GOT3 (cell line): ENCODE data around the gene CRYGA.
"Not testable (repeated sequence)": the region's sequence is repeated elsewhere in the genome, so short reads cannot be mapped to it uniquely, and the experiment has no call there.

Experiments used
- DNase-seq: peaks from one replicate; lab custom pipeline; 2025; ENCODE audit warnings: mixed read lengths; lab: John Stamatoyannopoulos, UW

The CRYGA gene

DNA sequence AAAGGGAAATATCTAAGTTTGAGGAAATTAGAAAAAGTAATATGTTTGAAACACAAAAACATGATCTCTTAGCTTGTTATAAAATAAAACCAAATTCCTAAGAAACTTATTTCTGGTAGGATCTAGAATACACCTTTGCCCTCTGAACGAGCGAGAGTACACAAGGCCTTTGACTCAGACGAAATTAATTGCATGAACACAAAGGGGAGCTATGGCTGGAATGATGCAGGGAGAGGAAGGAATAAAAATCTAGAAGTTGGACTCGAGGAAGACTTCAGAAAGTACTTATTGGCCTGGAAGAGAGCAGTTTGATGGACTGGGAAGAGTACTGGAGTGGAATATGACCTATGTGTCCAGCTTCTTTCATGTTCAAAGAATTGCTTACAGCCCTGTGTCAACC, 38.1 kb downstream of the CRYGA start:
- DNase-seq: no peak

DNA sequence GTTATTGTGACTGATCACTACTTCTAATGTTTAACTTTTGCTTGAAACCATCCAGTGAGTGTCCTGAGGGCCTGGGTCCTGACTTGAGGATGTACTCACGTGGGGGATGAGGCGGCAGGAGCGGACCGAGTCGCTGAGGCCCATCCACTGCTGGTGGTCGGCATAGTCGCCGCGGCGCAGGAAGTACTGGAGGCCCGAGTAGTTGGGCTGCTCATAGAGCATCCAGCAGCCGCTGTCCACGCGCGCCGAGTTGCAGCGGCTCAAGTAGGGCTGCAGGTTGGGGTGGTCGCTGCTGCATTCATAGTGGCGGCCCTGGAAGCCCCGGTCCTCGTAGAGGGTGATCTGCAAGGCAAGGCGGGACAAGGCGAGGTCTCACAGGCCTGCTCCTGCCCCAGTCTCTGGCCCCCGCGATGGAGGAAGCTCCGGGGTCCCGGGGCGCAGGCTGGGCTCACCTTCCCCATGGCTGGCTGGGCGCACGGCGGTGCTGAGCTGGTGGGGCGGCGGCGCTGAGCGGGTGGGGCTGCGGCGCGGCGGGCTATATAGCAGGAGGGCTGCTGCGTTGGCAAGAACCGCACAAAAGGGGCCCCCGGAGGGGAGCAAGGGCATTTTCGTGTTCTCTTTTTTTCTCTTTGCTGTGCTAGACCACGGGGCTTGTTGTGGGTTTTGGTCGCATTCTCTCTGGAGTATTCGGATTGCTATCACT, 39.2 kb downstream of the CRYGA start, which contains the start of gene CRYGD:
CRYGD (minus strand) TSS at position 512 of the 703 bp plus-strand sequence; CDS start at position 461, 51 bp downstream.
- not testable (repeated sequence) for DNase-seq

DNA sequence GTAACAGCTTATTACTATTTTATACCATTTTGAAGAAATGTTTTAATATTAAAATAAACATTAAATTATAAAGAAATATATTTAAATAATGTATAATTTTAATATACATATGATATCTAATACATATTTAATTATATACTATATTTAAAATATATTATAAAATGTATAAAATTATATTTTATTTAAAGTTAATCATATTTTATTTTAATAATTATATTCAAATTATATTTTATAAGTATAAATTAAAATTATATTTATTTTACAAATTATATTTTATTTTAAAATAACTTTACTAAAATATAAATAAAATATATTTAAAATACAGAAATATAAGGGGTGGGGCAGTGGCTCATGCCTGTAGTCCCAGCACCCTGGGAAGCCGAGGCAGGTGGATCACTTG, 41.1 kb downstream of the CRYGA start:
- DNase-seq: no peak

DNA sequence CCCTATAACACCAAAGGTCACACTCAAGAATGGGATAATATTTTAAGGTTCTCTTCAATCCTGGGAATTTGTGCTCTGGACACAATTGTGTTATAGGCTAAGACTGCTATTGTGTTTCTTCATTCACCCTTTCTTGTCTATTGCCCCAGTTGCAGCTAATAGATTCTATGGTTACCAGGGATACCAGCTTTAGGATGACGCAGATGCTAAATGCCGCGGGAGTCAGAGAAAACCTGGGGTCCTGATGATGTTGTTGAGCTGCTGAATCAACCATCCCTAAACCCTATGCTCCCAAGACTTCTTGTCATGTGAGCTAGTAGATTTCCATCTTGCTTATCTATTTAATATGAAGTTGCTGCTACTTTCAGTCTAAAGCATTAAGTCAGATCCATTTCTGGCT, 44.5 kb downstream of the CRYGA start:
- no peak for DNase-seq

DNA sequence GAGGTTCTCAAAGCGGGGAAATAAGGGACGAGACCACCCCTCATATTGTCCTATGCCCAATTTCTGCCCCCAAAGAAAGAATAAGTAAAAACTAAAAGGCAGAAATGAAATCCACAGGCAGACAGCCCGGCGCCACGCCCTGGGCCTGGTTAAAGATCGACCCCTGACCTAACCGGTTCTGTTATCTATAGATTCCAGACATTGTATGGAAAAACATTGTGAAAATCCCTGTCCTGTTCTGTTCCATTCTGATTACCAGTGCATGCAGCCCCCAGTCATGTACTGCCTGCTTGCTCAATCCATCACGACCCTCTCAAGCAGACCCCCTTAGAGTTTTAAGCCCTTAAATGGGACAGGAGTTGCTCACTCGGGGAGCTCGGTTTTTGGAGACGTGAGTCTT, 46.0 kb downstream of the CRYGA start:
- DNase-seq: not testable (repeated sequence)

DNA sequence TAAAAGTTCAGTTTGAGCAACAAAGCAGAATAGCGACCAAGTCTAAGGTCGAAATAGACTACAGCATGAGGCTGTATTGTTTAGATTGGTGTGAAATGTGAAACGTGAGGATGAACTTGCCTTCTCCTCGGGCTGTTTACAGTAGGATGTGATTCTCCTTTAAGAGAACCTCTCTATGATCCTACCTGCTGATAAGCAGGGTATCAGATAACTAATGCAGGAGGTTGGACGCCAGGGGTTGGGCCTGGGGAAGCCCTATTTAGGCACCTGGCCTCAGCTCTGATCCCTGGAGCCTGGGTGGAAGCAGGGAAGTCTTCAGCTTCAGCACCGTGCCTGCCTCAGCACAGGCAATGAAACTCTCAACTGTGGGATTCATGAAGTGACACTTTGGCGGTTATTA, 50.4 kb downstream of the CRYGA start:
- DNase-seq: no peak

DNA sequence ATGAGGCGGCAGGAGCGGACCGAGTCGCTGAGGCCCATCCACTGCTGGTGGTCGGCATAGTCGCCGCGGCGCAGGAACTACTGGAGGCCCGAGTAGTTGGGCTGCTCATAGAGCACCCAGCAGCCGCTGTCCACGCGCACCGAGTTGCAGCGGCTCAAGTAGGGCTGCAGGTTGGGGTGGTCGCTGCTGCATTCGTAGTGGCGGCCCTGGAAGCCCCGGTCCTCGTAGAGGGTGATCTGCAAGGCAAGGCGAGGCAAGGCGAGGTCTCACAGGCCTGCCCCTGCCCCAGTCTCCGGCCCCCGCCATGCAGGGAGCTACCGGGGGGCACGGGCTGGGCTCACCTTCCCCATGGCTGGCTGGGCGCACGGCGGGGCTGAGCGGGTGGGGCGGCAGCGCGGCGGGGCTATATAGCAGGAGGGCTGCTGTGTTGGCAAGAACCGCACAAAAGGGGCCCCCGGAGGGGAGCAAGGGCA, 51.1 kb downstream of the CRYGA start:
- DNase-seq: not testable (repeated sequence)
